Fibroblast of the conjunctiva (primary cell): ENCODE results near the gene WNT3A.

Experiments used
- DNase-seq: peaks from one replicate; pipeline ENCODE4 v3.0.0-alpha.2; 2010; ENCODE audit warnings: low read depth

The WNT3A gene

DNA sequence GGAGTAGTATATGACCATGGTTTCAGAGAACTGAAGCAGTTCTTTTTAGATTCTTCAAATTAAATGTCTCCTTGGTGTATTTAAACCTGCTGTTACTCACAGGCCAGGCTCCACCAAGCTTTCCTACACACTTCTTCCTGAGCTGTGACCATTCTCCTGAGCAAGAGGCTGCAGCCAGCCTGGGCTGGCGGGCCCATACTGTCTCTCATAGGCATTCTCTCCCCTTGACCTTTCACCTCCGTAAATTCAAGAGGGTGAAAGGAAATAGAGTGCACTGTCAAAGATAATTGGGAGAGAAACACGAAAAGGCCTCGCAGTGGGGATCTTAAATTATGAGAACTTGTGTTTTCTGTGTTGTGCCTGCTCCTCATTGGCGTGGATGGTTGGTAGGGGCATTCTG is 78.0 kb downstream of the WNT3A start:
- no peak for DNase-seq

DNA sequence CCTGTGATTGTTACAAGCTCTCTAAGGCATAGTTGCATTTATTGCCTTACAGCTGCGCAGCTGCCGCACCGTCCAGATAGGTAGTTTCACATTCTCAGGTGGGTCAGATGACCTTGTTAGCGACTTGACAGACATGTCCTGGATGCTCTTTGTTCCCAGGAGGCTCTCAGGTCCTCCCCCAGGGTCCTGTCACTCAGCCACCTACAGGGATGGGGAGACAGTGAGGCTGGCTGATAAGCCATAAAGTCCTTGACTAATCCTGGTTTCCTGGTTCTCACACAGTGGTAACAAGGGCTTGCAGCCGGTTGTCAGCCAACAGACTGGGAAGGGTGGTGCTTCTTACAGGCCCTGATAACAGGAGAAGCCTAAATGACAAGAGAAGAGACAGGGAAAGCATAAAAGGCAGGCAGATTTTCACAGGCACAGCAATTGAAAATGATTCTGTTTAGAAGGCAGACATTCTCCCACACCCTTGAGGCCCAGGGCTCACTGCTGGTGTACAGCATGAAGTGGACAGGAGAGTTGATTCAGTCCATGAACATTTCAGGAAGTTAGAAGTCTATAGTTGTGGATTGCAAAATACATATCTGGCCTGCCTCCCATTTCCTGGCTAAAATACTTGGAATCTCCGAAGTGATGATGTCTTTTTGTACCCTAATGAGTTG is 78.6 kb downstream of the WNT3A start:
- DNase-seq: no peak

DNA sequence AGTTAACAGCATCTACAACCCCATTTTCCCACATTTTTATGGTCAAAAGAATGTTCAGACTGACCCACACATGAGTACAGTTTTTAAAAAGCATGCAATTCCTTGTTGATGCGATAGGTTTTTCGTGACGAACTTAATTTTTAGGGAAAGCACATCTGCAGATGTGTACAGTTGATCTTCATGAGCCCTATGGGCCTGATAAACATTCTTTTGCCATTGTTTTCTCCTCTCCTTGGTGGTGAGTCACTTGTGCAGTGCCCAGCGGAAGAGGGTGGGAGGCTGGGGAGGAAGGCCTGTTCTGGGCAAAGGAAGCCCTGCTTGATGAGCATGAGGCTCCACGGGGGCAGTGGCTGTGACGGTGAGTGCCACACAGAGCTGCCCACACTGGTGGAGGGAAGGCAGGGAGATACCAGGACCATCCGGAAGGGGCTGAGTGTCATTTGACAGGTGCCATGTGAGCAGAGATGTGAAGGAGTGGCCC is 81.0 kb downstream of the WNT3A start:
- DNase-seq: no peak

DNA sequence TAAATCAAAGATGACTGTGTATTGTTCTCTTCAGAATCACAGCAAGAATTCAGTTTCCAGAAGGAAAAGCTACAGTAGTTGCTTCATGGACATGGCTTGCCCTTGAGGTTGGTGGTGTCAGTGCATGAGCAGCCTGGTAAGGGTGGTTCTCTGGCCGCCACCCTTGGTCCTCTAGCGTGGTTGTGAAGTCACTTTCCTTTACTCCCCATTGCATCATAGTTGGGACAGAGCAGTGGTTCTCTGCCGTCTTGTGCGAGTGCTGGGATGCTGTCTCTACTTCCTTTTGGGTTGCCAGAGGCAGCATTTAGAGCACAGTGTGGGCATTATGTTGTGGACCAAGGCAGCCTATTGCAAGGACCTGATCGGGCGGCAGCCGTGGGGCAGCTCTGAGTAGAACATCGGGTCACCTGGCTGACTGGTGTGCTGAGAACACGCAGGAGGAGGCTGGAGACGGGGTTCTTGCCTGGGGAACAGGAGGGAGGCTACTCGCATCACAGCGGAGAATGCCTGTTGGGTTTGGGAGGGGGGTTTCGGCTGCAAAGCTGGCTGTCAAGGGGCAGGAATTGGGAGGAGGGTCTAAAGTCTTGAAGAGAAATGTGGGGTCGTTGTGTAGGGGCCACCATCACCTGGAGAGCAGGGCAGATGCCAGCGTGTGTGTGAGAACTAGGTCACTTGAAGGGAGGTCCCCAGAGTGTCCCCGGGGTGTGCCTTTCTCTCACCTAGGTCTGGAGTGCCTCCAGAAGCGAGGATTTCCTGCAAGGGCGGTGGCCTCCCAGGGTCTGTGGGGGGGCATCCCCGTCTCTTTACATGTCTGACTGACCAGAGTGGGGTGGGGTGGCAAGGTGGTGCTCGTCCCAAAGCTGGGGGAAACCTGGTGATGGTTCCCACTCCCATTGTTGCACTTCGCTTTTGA is 82.0 kb downstream of the WNT3A start:
- DNase-seq: no peak

DNA sequence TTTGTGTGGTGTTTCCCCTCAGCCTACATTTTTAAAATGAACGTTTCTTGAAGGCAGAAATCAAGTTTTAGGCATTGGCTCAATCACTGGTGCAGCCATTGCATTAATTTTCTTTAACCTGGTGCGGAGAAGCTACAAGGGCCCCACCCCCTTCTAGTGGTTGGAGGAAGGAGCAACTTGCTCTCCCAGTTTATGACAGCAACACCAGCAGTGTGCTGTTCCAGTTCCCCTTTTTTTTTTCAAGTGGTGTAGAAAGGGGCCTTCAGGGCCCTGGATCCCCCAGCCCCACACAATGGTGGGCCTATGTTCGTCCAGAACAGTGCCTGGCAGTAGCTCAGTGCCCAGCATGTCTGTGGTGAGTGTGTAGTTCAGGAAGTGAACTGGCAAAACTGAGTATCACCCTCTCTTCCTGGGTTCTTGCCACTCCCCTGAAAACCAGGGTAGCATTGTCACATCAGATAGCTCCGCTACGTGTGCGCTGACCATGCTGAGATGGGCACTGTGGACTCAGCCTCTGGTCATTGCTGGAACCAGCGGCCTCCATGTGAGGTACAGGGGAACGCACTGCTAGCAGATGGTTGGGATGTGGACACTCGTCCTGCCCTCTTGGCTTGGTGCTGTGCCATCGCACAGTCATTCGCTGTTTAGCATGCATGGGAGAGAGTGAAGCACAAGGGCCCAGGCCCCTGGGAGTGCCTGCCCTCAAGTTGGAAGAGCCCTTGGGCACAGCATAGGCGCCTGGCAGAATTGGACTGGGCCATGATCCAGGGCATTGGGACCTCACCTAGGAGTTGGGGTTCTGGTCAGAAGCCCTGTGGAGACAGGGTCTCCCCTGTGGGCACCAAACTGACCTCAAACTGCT is 83.0 kb downstream of the WNT3A start:
- DNase-seq: no peak

DNA sequence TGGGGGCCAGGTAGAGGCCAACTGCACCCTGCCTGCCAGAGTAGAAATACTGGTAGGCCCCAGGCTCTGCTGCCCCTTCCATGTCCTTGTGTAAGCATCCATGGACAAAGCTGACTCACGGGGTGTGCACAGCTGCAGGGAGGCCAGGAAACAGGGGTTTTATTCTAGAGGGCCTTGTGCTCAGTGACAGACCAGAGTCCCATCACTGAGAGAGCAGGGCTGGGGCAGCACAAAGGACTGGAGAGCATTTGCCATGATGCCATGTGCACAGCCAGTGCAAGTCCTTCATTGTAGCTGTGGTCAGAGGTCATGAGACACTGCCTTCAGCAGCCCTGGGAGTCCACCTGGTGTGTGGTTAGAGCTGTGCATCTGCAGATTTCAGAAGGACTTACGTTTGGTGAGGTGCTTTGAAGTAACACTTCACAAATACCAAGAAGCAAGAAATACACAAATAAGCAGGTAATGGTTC is 83.8 kb downstream of the WNT3A start:
- no peak for DNase-seq

DNA sequence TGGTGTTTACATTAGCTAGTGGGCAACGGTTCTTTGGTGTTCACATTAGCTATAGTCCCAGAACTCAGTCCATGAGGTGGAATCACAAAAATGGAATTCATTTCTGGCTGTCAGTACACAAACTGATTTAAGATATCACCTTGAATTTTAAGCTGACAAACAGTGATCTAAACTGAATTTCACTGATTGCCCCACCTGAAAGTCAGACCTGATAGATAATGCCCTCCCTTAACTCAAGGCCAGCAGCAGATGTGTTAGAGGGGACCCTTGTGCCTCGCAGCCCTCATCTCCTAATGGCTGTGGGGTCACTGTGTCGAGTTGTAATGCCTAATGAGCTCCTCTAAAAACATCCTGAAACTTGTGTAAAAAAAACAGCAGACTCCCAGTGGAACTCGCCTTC is 84.3 kb downstream of the WNT3A start:
- DNase-seq: no peak

DNA sequence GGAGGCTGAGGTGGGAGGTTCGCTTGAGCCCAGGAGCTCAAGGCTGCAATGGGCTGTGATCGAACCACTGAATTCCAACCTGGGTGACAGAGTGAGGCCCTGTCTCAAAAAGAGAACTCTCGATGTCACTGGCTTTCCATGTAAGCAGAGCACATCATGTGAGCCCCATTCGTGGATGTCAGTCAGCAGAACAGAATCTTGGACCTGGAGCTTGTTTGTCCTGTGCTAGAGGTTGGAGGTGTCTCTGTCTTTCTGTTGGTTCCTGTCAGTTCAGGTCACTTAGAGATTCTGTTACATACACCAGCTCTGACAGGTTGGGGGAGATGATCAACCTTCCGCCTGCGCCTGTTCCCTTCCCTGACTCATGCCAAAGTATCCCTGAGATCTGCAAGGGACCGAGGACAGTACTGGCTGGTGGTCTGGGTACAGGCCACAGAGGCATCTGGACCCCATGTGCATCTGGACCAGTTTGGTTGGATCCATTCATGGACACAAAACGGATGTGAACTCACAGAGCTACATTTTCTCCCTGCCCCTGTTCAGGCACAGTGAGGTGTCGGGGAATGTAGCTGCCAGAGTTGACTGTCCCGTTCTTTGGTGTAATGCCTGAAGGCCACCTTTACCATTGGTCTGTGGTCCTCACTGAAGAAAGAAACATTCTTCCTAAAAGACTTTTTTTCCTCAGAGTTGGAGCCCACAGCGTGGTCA is 85.7 kb downstream of the WNT3A start:
- no peak for DNase-seq

DNA sequence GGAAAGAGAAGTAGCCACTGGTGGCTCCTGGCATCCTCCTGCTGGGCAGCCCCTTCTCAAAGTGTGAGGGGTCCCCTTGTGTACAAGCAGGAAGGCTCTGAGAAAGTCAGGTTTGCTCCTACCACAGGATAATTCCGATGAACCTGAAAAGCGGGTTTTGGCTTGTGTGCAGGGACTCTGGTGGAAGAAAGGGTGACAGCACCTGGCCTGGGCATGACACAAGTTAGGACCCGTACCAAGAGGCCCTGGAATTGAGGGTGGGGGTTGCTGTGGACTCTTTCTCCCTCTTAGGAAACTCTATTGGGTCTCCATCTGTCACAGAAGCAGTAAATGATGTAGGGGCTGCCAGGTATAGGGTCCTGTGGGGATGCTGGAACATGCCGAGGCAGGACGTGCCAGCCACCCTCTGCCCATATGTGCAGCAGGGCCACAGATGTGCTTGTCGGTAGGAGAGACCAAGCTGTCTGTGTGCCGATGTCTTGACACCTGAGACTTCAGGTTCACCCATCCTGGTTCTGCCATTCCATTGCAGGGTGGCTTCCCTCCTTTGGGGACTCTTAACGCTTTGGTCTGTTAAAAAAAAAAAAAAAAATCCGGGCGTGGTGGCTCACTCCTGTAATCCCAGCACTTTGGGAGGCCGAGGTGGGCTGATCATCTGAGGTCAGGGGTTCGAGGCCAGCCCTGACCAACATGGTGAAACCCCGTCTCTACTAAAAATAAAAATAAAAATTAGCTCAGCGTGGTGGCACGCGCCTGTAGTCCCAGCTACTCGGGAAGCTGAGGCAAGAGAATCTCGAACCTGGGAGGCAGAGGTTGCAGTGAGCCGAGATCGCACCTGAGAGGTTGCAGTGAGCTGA is 86.5 kb downstream of the WNT3A start:
- no peak for DNase-seq

DNA sequence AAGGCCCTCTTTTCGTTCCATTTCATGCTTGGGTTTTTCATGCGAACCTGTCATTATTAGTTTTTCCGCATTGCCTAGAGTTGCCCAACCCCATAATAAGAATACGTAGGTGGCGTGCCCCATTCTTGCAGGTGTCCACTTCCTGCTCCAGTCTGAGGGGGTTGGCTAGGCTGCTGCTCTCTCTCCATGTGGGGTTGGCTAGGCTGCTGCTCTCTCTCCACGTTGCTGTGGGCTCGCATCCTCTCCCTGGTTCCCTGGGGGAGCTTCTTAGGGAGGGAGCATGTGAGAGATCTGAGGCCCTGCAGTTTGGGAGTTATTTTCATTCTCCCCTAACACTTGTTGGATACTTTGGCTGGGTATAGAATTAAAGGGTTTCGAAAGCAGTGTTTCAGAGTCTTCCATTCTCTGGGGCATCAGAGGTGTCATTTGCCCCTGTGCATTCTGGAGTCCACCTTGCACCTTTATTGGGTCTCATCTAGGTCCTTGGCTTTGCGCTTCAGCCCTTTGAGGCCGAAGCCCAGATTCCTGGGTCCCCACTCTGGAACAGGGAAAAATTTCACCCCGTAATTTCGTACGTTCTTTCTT is 87.7 kb downstream of the WNT3A start:
- no peak for DNase-seq

DNA sequence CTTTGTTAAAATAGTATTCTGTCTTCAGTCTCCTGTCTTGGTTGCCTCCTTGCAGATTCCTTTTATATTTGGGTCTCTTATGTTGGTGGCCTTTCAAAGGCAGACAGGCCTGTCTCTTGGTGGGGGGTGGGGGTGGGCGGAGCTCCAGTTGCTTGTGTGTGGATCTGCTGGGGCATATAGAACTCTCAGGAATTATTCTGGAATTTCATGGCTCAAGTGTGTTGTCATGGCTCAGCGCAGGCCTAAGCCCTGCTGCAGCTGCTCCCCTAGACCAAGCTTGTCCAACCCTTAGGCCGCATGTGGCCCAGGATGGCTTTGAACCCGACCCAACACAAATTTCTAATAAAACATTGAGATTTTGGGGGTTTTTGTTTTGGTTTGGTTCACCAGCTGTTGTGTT is 88.4 kb downstream of the WNT3A start:
- DNase-seq: no peak

DNA sequence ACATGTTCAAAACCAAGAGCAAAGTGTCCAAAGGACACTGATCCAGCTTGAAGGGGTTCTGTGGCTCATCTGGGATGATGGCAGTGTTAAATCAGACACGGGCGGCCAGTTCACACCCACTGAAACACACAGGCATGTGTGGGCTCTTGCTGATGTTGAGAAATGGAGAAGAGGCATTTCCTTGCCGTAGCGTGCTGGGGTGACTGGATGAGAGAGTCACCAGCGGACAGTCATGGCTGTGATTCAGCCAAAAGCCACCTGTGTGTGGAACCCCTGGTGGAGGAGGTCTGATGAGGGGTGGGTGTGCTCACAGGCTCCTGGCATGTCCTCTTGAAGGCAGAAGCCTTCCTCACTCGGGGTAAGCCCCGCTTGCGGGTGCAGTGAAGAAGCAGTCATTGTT is 89.1 kb downstream of the WNT3A start:
- no peak for DNase-seq

DNA sequence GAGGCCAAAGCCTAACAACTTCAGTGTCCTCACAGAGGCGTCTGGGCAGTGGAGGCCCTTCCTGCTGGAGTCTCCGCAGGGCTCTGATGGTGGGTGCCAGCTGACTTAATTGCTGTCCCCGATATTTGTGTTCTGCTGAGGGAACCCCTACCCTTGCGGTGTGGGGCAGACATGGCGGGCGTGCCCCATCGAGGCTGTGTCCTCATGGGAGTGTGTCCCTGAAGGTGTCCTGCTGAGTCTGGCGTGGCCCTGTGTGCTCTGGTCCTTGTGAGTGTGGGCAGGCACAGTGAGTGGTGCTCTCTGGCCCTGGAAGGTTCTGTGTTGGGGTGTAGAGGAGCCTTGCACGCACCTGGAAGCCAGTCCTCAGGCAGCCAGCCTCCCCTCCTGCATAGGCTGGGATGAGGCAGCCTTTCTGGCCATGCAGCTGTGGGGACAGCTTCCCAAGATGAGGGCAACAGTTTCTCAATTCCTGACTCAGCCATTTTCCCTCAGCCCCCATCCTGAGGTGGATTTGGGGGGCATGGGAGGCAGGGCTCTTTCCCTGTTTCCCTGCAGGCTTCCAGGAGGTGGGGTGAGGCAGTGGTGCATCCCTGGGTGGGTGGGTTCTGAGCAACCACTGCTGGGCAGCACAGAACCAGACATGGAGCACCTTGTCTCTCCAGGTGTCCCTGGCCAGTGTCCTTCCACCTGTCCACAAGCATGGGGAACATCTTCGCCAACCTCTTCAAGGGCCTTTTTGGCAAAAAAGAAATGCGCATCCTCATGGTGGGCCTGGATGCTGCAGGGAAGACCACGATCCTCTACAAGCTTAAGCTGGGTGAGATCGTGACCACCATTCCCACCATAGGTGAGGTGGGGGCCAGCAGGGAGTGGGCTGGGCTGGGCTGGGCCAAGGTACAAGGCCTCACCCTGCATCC is 89.9 kb downstream of the WNT3A start:
- no peak for DNase-seq

DNA sequence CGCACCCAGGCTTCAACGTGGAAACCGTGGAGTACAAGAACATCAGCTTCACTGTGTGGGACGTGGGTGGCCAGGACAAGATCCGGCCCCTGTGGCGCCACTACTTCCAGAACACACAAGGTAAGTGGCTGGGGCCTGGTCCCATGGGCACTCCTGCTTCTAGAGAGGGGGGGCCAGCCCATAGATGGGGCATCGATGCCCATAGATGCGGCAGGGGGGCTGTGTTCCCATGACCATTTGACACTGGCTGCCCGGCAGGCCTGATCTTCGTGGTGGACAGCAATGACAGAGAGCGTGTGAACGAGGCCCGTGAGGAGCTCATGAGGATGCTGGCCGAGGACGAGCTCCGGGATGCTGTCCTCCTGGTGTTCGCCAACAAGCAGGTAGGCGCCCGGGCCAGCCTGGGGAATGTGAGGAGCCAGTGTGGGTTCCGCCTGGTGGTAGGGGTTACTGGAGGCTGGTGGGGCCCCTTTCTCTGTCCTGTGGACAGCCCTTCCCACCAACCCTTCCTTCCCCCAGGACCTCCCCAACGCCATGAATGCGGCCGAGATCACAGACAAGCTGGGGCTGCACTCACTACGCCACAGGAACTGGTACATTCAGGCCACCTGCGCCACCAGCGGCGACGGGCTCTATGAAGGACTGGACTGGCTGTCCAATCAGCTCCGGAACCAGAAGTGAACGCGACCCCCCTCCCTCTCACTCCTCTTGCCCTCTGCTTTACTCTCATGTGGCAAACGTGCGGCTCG is 90.7 kb downstream of the WNT3A start:
- no peak for DNase-seq

DNA sequence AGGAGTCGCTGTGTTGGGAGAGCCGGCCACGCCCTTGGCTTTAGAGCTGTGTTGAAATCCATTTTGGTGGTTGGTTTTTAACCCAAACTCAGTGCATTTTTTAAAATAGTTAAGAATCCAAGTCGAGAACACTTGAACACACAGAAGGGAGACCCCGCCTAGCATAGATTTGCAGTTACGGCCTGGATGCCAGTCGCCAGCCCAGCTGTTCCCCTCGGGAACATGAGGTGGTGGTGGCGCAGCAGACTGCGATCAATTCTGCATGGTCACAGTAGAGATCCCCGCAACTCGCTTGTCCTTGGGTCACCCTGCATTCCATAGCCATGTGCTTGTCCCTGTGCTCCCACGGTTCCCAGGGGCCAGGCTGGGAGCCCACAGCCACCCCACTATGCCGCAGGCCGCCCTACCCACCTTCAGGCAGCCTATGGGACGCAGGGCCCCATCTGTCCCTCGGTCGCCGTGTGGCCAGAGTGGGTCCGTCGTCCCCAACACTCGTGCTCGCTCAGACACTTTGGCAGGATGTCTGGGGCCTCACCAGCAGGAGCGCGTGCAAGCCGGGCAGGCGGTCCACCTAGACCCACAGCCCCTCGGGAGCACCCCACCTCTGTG is 91.6 kb downstream of the WNT3A start:
- no peak for DNase-seq

DNA sequence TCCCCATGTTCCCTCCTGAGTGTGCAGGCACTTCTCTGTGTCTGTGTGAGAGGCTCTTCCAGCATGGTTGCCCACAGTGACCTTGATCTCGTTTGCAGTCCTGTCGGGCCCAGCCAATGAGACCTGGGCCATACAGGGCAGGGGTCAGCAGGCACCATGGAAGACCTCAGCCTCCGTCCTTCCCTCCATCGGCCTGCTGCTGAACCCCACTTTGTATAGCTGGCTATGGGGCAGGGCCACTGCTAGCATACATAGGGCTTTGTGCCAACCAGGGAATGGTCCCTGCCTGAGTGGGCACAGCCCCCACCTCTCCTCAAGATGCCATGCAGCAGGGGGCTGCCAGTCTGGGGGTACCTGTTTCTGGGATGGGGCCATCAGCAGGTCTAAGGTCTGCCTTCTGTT is 92.5 kb downstream of the WNT3A start:
- no peak for DNase-seq

DNA sequence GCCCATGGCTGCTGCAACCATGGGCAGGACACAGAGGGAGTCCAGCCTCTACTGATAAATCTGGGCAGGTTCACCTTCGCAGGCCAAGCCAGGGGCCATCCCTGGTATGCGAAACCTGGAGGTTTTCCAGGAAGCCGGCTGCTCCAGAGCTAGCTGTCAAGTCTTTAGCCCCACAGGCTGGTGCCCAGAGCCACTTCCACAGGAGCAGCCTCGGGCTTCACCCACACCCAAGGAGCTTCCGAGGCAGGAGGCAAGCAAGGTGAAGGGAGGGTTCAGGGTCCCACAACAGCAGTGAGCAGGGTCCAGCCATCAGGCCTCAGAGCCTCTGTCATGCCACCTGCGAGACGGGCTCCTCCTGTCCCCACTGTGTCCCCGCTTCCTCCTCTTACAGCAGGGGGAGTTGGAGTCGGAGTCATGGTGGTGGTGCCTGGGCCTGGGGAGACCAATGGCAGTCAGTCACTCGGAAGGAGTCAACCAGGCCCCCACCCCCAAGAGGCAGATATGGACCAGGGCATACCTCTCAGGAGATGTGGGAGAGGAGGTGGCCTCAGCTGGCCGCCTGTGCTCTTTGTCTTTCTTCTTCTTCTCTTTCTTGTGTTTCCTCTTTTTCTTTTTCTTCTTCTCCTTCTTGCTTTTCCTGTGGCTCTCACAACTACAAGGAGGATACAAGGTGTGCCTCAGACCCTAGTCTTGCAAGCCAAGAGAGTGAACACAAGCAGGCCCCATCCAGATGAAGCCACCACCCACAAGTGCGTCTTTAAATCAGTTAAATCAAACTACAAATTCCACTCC is 94.2 kb downstream of the WNT3A start:
- no peak for DNase-seq
